Peyer's patch (tissue), 4 donors: Measurements from ENCODE around the gene GRID2IP.

Source experiments
- POLR2A ChIP-seq, 2 donors: fragments of 450-650 bp; IDR thresholded peaks; one replicate each; pipeline ENCODE4 v1.5.1; 2017; ENCODE audit warnings: antibody characterized with exemption in 2 of 2, mild to moderate bottlenecking in 2 of 2, moderate library complexity in 2 of 2
- TF ChIP-seq, protein P1 (sequence below), 6 experiments: fragments of 450-650 bp in 4 of 6; fragments of 200-600 bp in 2 of 6; sonication (generic) in 1 of 6; IDR thresholded peaks; one replicate each; pipeline ENCODE4 v1.5.1; 2017 to 2019; ENCODE audit warnings: antibody characterized with exemption in 6 of 6, mild to moderate bottlenecking in 3 of 6, moderate library complexity in 1 of 6

DNA sequence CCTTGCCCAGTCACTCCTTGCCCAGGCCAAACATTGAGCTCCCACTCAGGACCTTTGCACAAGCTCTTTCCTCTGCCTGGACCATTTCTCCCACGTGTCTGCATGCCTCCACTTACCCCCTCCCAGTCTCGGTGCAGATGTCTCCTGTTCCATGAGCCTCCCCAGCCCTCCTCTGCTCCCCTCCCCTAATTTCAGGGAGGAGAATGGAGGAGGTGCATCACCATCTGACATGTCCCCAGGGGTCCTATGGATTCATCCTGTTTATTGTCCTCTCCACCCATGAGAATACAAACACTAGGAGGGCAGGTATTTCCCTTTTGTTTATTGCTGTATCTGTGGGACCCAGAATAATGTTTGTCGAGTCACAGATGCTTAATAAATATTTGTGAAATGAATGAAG, 8.6 kb upstream of the GRID2IP start:
- no peak for TF ChIP-seq POLR2A (IDR thresholded peaks at IDR 0.05)
- TF ChIP-seq, protein P1, sequence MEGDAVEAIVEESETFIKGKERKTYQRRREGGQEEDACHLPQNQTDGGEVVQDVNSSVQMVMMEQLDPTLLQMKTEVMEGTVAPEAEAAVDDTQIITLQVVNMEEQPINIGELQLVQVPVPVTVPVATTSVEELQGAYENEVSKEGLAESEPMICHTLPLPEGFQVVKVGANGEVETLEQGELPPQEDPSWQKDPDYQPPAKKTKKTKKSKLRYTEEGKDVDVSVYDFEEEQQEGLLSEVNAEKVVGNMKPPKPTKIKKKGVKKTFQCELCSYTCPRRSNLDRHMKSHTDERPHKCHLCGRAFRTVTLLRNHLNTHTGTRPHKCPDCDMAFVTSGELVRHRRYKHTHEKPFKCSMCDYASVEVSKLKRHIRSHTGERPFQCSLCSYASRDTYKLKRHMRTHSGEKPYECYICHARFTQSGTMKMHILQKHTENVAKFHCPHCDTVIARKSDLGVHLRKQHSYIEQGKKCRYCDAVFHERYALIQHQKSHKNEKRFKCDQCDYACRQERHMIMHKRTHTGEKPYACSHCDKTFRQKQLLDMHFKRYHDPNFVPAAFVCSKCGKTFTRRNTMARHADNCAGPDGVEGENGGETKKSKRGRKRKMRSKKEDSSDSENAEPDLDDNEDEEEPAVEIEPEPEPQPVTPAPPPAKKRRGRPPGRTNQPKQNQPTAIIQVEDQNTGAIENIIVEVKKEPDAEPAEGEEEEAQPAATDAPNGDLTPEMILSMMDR (IDR thresholded peaks at IDR 0.05): no peak
